Activated T-helper 17 cell treated with anti-CD3 and anti-CD28 coated beads, Interleukin-2, amount 50 U/mL, for 72 hours (primary cell): ENCODE measurements around the gene PTPN7. TPM values are rescaled to one million over a fixed set of nuclear protein-coding genes. Genes with fewer than 3 reads are reported as not detected.

Experiments used
- ATAC-seq: fragments of 150-1000 bp; cut with Tn5 transposase; replicated peaks from 2 replicates; pipeline ENCODE4 v1.10.0; 2021; ENCODE audit warnings: mild to moderate bottlenecking, moderate library complexity
- H3K27ac Mint-ChIP-seq: one replicate; pipeline ENCODE4 v1.8.0; 2022; ENCODE audit warnings: mixed read lengths
- H3K27me3 Mint-ChIP-seq: one replicate; pipeline ENCODE4 v1.8.0; 2022; ENCODE audit warnings: mixed read lengths
- H3K36me3 Mint-ChIP-seq: one replicate; pipeline ENCODE4 v1.8.0; 2022; ENCODE audit warnings: low read depth, mild to moderate bottlenecking, mixed read lengths
- H3K4me1 Mint-ChIP-seq: one replicate; pipeline ENCODE4 v1.8.0; 2022; ENCODE audit warnings: mixed read lengths
- H3K4me3 Mint-ChIP-seq: one replicate; pipeline ENCODE4 v1.8.0; 2022; ENCODE audit warnings: mild to moderate bottlenecking, mixed read lengths
- H3K9me3 Mint-ChIP-seq: one replicate; pipeline ENCODE4 v1.8.0; 2022; ENCODE audit warnings: mixed read lengths
- total RNA-seq, 2 donors: library from RNA; stranded (reverse); gene quantifications; one replicate each; pipeline ENCODE4 v1.2.3, GENCODE V29; 2022

The PTPN7 gene
- total RNA-seq: 100 to 1,000 TPM; 238 to 281 TPM

- Mint-ChIP-seq H3K4me3 (peak within 1 kb of the TSS; percentile 100), H3K4me1 (peaks cover 36% of the 10 kb centered on the region), H3K36me3 (peaks cover 57% of the 10 kb centered on the region), H3K9me3 (no peaks in the 10 kb centered on the region), H3K27ac (peak within 1 kb of the TSS; percentile 100), H3K27me3 (no peaks in the 10 kb centered on the region)
- ATAC-seq: peak; percentile 57
Observed at GRCh38 chr1:202160377-202160940, at the start of gene PTPN7. TSS of gene PTPN7 (minus strand) at chr1:202160602. CDS start at chr1:202159402, 1,200 bp downstream.

DNA sequence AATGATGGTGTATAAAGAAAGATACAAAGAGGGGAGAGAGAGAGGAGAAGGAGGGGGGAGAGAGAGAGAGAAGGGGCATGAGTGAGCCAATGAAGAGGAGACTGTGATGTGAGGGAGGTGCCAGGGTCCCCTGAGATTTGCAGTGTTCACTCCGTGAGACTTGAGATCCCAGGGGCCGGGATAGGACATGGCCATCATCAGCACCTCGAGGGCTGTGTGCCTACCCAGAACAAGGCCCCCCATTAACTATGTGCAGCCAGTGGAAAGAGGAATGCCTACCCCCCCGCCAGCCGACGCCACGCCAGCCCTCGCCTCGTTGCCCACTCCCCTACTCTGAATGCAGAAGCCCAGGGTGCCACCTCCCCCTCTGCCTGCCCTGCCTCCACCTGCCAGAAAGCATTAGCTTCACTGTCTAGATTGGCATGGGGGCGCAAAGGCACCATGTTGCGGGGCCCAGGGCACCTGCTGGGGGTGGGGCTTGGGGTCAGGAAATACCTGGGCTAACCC is 48.0 kb upstream of the PTPN7 start:
- H3K27ac Mint-ChIP-seq: no peak overlapping the region
- H3K4me1 Mint-ChIP-seq: no peaks in the 10 kb centered on the region
- H3K9me3 Mint-ChIP-seq: no peaks in the 10 kb centered on the region
- H3K4me3 Mint-ChIP-seq: no peak overlapping the region
- H3K36me3 Mint-ChIP-seq: no peaks in the 10 kb centered on the region
- H3K27me3 Mint-ChIP-seq: peaks cover 21% of the 10 kb centered on the region
- no peak for ATAC-seq

- H3K4me1 Mint-ChIP-seq: no peaks in the 10 kb centered on the region
- ATAC-seq: no peak
- H3K27ac Mint-ChIP-seq: no peak overlapping the region
- H3K36me3 Mint-ChIP-seq: no peaks in the 10 kb centered on the region
- H3K9me3 Mint-ChIP-seq: no peaks in the 10 kb centered on the region
- no peak overlapping the region for H3K4me3 Mint-ChIP-seq
- H3K27me3 Mint-ChIP-seq: peaks cover 10% of the 10 kb centered on the region
Observed at GRCh38 chr1:202207292-202207691, 46.9 kb upstream of the PTPN7 start.

- Mint-ChIP-seq H3K9me3 (no peaks in the 10 kb centered on the region), H3K4me3 (no peak overlapping the region), H3K27me3 (peaks cover under 1% of the 10 kb centered on the region), H3K36me3 (no peaks in the 10 kb centered on the region), H3K4me1 (no peaks in the 10 kb centered on the region), H3K27ac (no peak overlapping the region)
- no peak for ATAC-seq
Observed at GRCh38 chr1:202205523-202206190, 45.3 kb upstream of the PTPN7 start.

DNA sequence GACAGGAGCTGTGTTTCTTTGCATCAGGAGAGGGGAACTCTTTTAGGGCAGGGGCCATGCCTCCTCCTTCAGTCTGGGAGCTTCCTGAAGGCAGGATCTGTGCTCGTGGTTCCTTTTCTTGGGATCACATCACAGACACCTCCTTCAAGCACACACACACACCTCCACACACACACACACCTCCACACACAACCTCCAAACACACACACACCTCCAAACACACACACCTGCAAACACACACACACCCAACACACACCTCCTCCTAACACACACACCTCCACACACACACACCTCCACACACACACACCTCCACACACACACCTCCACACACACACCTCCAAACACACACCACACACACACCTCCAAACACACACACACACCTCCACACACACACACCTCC is 43.7 kb upstream of the PTPN7 start:
- ATAC-seq: no peak
- no peaks in the 10 kb centered on the region for H3K27me3 Mint-ChIP-seq
- H3K27ac Mint-ChIP-seq: no peak overlapping the region
- no peaks in the 10 kb centered on the region for H3K9me3 Mint-ChIP-seq
- H3K4me1 Mint-ChIP-seq: no peaks in the 10 kb centered on the region
- H3K36me3 Mint-ChIP-seq: no peaks in the 10 kb centered on the region
- no peak overlapping the region for H3K4me3 Mint-ChIP-seq

DNA sequence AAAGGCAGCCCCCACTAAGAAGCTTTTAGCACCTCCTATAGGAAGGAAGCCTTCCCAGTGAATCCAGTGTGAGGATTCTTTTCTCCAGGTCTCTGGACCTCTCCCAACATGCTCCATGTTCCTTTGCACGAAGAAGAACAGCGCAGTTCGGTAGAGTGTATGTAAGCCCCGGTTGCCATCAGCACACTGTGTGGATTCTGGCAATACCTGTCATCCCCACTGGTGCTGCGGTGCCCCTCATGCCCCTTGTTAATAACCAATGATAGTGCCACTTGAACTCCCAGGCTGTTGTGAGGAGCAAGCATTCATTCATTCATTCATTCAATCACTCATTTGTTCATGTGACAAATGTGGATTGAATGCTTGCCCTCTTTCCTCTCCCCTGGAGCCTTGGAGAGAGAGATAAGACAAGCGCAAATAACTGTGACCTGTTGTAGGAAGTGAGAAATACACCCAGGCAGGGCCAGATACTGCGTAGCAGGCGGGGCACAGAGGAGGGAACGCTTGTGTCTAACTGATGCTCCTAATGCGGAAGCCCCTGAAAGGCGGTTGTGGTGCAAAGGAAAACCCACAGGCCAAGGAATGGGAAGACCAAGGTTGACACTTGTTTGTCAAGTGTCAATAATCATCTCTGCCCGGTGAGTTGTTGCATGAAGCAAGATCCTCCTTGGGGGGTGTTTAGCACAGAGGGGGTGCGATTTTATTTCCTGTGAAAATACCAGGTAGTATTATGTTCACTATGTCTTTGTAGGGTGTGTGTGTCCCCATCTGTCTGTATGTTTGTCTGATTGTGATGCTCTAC is 43.0 kb upstream of the PTPN7 start:
- Mint-ChIP-seq H3K4me3 (no peak overlapping the region), H3K27ac (no peak overlapping the region), H3K9me3 (no peaks in the 10 kb centered on the region), H3K27me3 (no peaks in the 10 kb centered on the region), H3K36me3 (no peaks in the 10 kb centered on the region), H3K4me1 (peaks cover under 1% of the 10 kb centered on the region)
- ATAC-seq: no peak

DNA sequence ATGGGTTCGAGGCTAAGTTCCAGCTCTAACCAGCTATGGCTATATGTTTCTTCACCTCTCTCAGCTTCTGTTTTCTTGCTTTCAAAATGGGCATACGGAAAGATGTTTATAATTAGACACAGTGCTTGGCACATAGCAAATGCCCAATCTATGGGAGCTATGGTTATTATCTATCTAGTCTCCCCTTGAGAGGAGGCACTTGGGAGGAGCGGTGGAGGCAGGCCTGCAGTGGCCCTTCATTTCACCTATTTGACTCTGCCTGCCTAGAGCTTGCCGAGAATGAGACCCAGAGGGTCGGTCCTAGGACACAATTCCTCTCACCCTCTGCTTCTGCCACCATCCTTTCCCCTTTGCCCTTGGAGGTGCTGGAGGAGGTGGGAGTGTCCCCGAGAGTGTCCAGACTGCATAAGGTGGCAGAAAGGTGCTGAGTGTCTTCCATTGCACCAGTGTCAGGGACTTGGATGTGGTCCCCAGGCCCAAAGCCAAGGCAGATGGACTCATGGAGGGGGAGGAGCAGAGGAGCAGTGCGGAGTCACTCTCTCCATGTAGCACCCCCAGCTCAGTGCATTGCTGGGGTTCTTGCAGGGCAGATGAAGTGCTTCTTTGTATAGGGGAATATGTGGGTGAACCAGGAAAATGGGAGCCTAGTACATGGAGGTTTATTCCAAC is 42.2 kb upstream of the PTPN7 start:
- Mint-ChIP-seq H3K9me3 (no peaks in the 10 kb centered on the region), H3K36me3 (no peaks in the 10 kb centered on the region), H3K4me3 (no peak overlapping the region), H3K27ac (no peak overlapping the region), H3K27me3 (peaks cover 3% of the 10 kb centered on the region), H3K4me1 (peaks cover 6% of the 10 kb centered on the region)
- no peak for ATAC-seq

DNA sequence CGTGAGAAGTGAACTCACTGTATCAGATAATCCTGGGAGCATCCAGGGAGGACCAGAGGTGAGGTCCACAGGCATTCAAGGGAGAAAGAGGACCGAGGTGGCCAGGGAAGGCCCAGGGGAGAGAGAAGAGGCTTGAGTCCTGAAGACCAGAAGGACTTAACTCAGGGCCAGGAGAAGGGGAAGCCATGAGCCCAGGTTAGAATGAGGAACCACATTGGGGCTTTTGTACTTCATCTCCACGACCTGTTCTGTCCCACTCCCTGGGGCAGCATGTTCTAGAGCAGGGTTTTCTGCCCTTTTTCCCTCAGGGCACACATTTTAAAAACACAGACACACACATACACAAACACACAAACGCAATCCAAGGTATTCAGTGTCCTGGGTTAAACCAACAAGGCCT is 41.6 kb upstream of the PTPN7 start:
- H3K36me3 Mint-ChIP-seq: no peaks in the 10 kb centered on the region
- no peaks in the 10 kb centered on the region for H3K9me3 Mint-ChIP-seq
- H3K27ac Mint-ChIP-seq: no peak overlapping the region
- H3K4me3 Mint-ChIP-seq: no peak overlapping the region
- no peak for ATAC-seq
- H3K4me1 Mint-ChIP-seq: peaks cover 6% of the 10 kb centered on the region
- peaks cover 3% of the 10 kb centered on the region for H3K27me3 Mint-ChIP-seq

- no peaks in the 10 kb centered on the region for H3K9me3 Mint-ChIP-seq
- H3K4me1 Mint-ChIP-seq: peaks cover 6% of the 10 kb centered on the region
- H3K36me3 Mint-ChIP-seq: no peaks in the 10 kb centered on the region
- H3K27me3 Mint-ChIP-seq: peaks cover 3% of the 10 kb centered on the region
- no peak for ATAC-seq
- H3K27ac Mint-ChIP-seq: no peak overlapping the region
- H3K4me3 Mint-ChIP-seq: no peak overlapping the region
Observed at GRCh38 chr1:202201266-202201665, 40.9 kb upstream of the PTPN7 start.

DNA sequence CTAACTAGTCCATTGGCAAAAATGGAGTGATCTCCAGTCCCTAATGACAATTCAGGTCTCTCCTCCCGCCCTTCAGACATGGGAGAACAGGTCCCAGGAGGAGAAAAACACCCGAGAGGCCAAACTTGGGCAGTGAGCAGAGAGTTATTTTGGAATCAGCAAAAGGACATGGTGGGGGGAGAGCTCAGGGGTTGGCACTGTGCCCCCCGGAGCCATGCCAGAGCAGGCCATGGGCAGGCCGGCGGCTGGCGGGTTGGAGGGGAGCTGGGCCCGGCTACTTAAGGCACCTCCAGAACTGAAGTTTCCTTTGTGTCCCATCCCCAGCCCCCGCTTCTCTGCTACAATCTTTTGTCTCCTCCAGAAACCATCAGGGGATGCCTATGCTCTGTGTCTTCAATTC is 40.3 kb upstream of the PTPN7 start:
- no peak overlapping the region for H3K4me3 Mint-ChIP-seq
- ATAC-seq: no peak
- no peak overlapping the region for H3K27ac Mint-ChIP-seq
- H3K9me3 Mint-ChIP-seq: no peaks in the 10 kb centered on the region
- no peaks in the 10 kb centered on the region for H3K36me3 Mint-ChIP-seq
- H3K4me1 Mint-ChIP-seq: peaks cover 6% of the 10 kb centered on the region
- peaks cover 6% of the 10 kb centered on the region for H3K27me3 Mint-ChIP-seq

- no peaks in the 10 kb centered on the region for H3K9me3 Mint-ChIP-seq
- H3K36me3 Mint-ChIP-seq: no peaks in the 10 kb centered on the region
- H3K4me3 Mint-ChIP-seq: no peak overlapping the region
- peaks cover 6% of the 10 kb centered on the region for H3K4me1 Mint-ChIP-seq
- ATAC-seq: no peak
- no peak overlapping the region for H3K27ac Mint-ChIP-seq
- peaks cover 10% of the 10 kb centered on the region for H3K27me3 Mint-ChIP-seq
Observed at GRCh38 chr1:202200112-202200548, 39.7 kb upstream of the PTPN7 start.

DNA sequence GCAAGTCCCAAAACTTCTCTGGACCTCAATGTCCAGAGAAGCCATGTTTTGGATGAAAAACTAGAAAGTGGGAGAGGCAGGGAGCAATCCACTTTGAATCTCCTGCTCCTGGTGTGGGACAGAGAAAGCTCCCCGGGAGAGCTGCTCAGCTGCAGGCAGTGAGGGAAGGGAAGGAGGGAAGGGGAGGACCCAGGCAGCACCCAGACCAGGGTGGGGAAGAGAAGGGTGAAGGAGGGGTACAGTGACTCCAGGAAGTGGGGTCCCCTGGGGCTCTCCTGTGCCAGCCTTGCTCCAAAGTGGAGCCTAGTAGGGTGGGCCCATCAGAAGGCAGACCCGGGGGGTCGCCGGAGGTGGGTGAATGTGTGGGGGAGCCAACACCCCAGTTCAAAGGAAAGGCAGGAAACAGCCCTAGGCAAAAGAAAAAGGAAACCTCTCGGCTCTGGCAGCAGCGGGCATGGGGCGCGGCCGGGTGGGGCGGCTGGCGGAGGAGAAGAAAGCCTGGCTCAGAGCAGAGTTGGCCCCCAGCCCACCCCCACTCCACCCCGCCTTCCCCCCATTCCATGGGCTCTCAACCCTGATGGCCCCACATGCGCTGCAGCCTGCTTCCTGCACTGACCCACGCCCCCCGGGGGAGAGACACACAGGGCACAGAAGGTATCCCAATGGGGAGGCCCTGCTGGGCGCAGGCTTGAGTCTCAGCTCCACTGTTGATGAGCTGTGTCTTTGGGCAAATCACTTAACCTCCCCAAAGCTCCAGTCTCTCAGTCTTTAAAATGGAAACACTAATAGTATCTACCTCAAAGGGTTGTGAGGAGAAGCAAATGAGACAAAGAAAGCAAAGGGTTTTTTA is 38.9 kb upstream of the PTPN7 start:
- H3K27me3 Mint-ChIP-seq: peaks cover 19% of the 10 kb centered on the region
- no peak for ATAC-seq
- no peak overlapping the region for H3K4me3 Mint-ChIP-seq
- no peak overlapping the region for H3K27ac Mint-ChIP-seq
- H3K4me1 Mint-ChIP-seq: peaks cover 6% of the 10 kb centered on the region
- no peaks in the 10 kb centered on the region for H3K36me3 Mint-ChIP-seq
- H3K9me3 Mint-ChIP-seq: no peaks in the 10 kb centered on the region

DNA sequence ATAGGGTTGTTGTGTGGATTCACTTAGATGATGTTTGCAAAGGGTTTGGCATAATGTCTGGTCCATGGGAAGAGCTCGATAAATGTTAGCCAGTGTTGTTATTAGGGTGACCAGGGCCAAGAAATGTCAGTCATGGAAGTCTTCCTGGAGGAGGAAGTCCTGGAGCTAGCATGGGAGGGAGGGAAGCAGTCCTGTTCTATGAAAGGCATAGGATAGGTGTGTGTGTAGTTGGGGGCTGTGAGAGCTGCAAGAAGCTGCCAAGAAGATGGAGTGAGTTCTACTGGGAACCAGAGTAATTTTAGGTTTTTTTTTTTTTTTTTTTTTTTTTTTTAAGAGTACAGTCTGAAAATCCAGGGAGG is 37.9 kb upstream of the PTPN7 start:
- no peaks in the 10 kb centered on the region for H3K36me3 Mint-ChIP-seq
- no peak overlapping the region for H3K27ac Mint-ChIP-seq
- H3K4me1 Mint-ChIP-seq: peaks cover 6% of the 10 kb centered on the region
- ATAC-seq: no peak
- H3K9me3 Mint-ChIP-seq: no peaks in the 10 kb centered on the region
- H3K27me3 Mint-ChIP-seq: peaks cover 23% of the 10 kb centered on the region
- no peak overlapping the region for H3K4me3 Mint-ChIP-seq
